ENCODE data around the gene TSPAN18.

GRCh38 chr11:44765676-44766075 lies 38.9 kb downstream of the TSPAN18 start:
- TF ChIP-seq, protein P1, sequence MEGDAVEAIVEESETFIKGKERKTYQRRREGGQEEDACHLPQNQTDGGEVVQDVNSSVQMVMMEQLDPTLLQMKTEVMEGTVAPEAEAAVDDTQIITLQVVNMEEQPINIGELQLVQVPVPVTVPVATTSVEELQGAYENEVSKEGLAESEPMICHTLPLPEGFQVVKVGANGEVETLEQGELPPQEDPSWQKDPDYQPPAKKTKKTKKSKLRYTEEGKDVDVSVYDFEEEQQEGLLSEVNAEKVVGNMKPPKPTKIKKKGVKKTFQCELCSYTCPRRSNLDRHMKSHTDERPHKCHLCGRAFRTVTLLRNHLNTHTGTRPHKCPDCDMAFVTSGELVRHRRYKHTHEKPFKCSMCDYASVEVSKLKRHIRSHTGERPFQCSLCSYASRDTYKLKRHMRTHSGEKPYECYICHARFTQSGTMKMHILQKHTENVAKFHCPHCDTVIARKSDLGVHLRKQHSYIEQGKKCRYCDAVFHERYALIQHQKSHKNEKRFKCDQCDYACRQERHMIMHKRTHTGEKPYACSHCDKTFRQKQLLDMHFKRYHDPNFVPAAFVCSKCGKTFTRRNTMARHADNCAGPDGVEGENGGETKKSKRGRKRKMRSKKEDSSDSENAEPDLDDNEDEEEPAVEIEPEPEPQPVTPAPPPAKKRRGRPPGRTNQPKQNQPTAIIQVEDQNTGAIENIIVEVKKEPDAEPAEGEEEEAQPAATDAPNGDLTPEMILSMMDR (IDR thresholded peaks at IDR 0.05), result no peak
- TF ChIP-seq POLR2A (IDR thresholded peaks at IDR 0.05; ENCODE audit: low read depth) (no peak), POLR2AphosphoS5 (IDR thresholded peaks at IDR 0.05) (no peak), EP300 (IDR thresholded peaks at IDR 0.05) (no peak)
